Neural progenitor cell (in vitro differentiated cells): ENCODE results near the gene MBD4. TPM values are rescaled to one million over a fixed set of nuclear protein-coding genes. Genes with fewer than 3 reads are reported as not detected.
A peak's percentile ranks its signal among the peaks of the same experiment; 100 is the strongest.

ENCODE experiments used
- DNase-seq: peaks from one replicate; pipeline ENCODE4 v3.0.0-alpha.2; 2016; ENCODE audit warnings: low spot score
- H2AFZ ChIP-seq: fragments of 200-600 bp; sonication (generic); replicated peaks from 2 replicates; pipeline ENCODE4 v1.6.1; 2016; ENCODE audit warnings: antibody characterized with exemption
- H3F3A ChIP-seq: fragments of 200-600 bp; sonication (generic); 2 replicates; pipeline ENCODE4 v1.6.1; 2016; ENCODE audit warnings: antibody characterized with exemption, low read depth
- H3K27ac ChIP-seq: fragments of 200-600 bp; sonication (generic); 2 replicates; pipeline ENCODE4 v1.5.1; 2016; ENCODE audit warnings: mild to moderate bottlenecking
- H3K27me3 ChIP-seq: fragments of 200-600 bp; sonication (generic); 2 replicates; pipeline ENCODE4 v1.6.1; 2016; ENCODE audit warnings: mild to moderate bottlenecking, moderate library complexity
- H3K36me3 ChIP-seq: fragments of 200-600 bp; sonication (generic); 2 replicates; pipeline ENCODE4 v1.5.1; 2016
- H3K4me1 ChIP-seq: fragments of 200-600 bp; sonication (generic); 2 replicates; pipeline ENCODE4 v1.6.1; 2016; ENCODE audit warnings: mixed run types
- H3K4me2 ChIP-seq: fragments of 200-600 bp; sonication (generic); 2 replicates; pipeline ENCODE4 v1.6.1; 2016
- H3K4me3 ChIP-seq: fragments of 200-600 bp; sonication (generic); 2 replicates; pipeline ENCODE4 v1.5.1; 2016
- H3K79me2 ChIP-seq: fragments of 200-600 bp; sonication (generic); 2 replicates; pipeline ENCODE4 v1.6.1; 2016; ENCODE audit warnings: low read depth
- H3K9ac ChIP-seq: fragments of 200-600 bp; sonication (generic); 2 replicates; pipeline ENCODE4 v1.6.1; 2016
- H3K9me3 ChIP-seq: fragments of 200-600 bp; sonication (generic); 2 replicates; pipeline ENCODE4 v1.5.1; 2016; ENCODE audit warnings: low read depth
- H4K20me1 ChIP-seq: fragments of 200-600 bp; sonication (generic); 2 replicates; pipeline ENCODE4 v1.6.1; 2016; ENCODE audit warnings: low read depth
- H3K27ac Mint-ChIP-seq: 3 replicates; pipeline ENCODE4 v1.8.0; 2021; ENCODE audit warnings: mixed read lengths
- H3K27me3 Mint-ChIP-seq: 2 replicates; pipeline ENCODE4 v1.8.0; 2022; ENCODE audit warnings: low read depth, mild to moderate bottlenecking, inconsistent platforms, moderate library complexity, mixed read lengths; ENCODE audit not compliant: insufficient read depth
- H3K36me3 Mint-ChIP-seq: 3 replicates; pipeline ENCODE4 v1.8.0; 2021; ENCODE audit warnings: mixed read lengths
- H3K4me1 Mint-ChIP-seq: 3 replicates; pipeline ENCODE4 v1.8.0; 2021; ENCODE audit warnings: mixed read lengths
- H3K4me3 Mint-ChIP-seq: 3 replicates; pipeline ENCODE4 v1.8.0; 2021; ENCODE audit warnings: mild to moderate bottlenecking, moderate library complexity, mixed read lengths
- H3K9me3 Mint-ChIP-seq: 3 replicates; pipeline ENCODE4 v1.8.0; 2020; ENCODE audit warnings: mixed read lengths
- CTCF ChIP-seq: fragments of 200-600 bp; sonication (generic); IDR thresholded peaks from 2 replicates; pipeline ENCODE4 v1.5.1; 2017; ENCODE audit warnings: antibody characterized with exemption, mild to moderate bottlenecking
- EZH2 ChIP-seq: fragments of 200-600 bp; sonication (generic); IDR thresholded peaks from 2 replicates; pipeline ENCODE4 v1.6.1; 2017; ENCODE audit warnings: antibody characterized with exemption, mild to moderate bottlenecking, moderate library complexity
- EZH2phosphoT487 ChIP-seq: fragments of 200-600 bp; sonication (generic); IDR thresholded peaks from 2 replicates; pipeline ENCODE4 v1.6.1; 2017; ENCODE audit warnings: antibody characterized with exemption
- total RNA-seq: library from RNA; depleted of rRNA; stranded (reverse); fragments of >200 nt; gene quantifications from 2 replicates; pipeline ENCODE4 v1.2.3, GENCODE V29; 2015; ENCODE audit warnings: low replicate concordance

Gene MBD4
- total RNA-seq, 1 donor from 2014 or later = 46.3 TPM

GRCh38 chr3:129402210-129402609 lies 37.5 kb downstream of the MBD4 start:
- H3K9me3 ChIP-seq = no peaks in the 10 kb centered on the region
- peaks cover 21% of the 10 kb centered on the region for H3K79me2 ChIP-seq
- Mint-ChIP-seq H3K27ac (no peak overlapping the region), H3K27me3 (no peaks in the 10 kb centered on the region), H3K4me1 (peaks cover 16% of the 10 kb centered on the region), H3K4me3 (no peak overlapping the region), H3K9me3 (no peaks in the 10 kb centered on the region), H3K36me3 (no peaks in the 10 kb centered on the region)
- no peaks in the 10 kb centered on the region for H3F3A ChIP-seq
- no peaks in the 10 kb centered on the region for H3K27me3 ChIP-seq
- no peaks in the 10 kb centered on the region for H3K36me3 ChIP-seq
- no peak overlapping the region for H2AFZ ChIP-seq
- peaks cover 19% of the 10 kb centered on the region for H4K20me1 ChIP-seq
- no peak for TF ChIP-seq EZH2phosphoT487
- TF ChIP-seq CTCF = no peak
- no peak for TF ChIP-seq EZH2
- H3K9ac ChIP-seq = no peak overlapping the region
- no peak overlapping the region for H3K4me2 ChIP-seq
- H3K4me1 ChIP-seq = peaks cover 6% of the 10 kb centered on the region
- no peak overlapping the region for H3K4me3 ChIP-seq
- H3K27ac ChIP-seq = no peak overlapping the region
- DNase-seq = no peak

- H3K4me3 ChIP-seq = peak overlapping the region; percentile 97
- H3K4me3 Mint-ChIP-seq = peak overlapping the region; percentile 93
- H3K27ac ChIP-seq = no peak overlapping the region
- no peak for DNase-seq
- no peaks in the 10 kb centered on the region for H3K36me3 ChIP-seq
- H3K27ac Mint-ChIP-seq = peak overlapping the region; percentile 100
- H3K27me3 Mint-ChIP-seq = no peaks in the 10 kb centered on the region
- no peak for TF ChIP-seq CTCF
- no peak for TF ChIP-seq EZH2phosphoT487
- no peak for TF ChIP-seq EZH2
- no peaks in the 10 kb centered on the region for H3K9me3 ChIP-seq
- peaks cover 24% of the 10 kb centered on the region for H4K20me1 ChIP-seq
- H3F3A ChIP-seq = no peaks in the 10 kb centered on the region
- H3K36me3 Mint-ChIP-seq = no peaks in the 10 kb centered on the region
- peak overlapping the region; percentile 99 for H2AFZ ChIP-seq
- H3K4me1 Mint-ChIP-seq = peaks cover 20% of the 10 kb centered on the region
- no peak overlapping the region for H3K9ac ChIP-seq
- peaks cover 43% of the 10 kb centered on the region for H3K79me2 ChIP-seq
- peaks cover 6% of the 10 kb centered on the region for H3K4me1 ChIP-seq
- H3K27me3 ChIP-seq = no peaks in the 10 kb centered on the region
- H3K4me2 ChIP-seq = peak overlapping the region; percentile 89
- no peaks in the 10 kb centered on the region for H3K9me3 Mint-ChIP-seq
These were observed 39.8 kb downstream of the MBD4 start for GRCh38 chr3:129399895-129400357.

DNA sequence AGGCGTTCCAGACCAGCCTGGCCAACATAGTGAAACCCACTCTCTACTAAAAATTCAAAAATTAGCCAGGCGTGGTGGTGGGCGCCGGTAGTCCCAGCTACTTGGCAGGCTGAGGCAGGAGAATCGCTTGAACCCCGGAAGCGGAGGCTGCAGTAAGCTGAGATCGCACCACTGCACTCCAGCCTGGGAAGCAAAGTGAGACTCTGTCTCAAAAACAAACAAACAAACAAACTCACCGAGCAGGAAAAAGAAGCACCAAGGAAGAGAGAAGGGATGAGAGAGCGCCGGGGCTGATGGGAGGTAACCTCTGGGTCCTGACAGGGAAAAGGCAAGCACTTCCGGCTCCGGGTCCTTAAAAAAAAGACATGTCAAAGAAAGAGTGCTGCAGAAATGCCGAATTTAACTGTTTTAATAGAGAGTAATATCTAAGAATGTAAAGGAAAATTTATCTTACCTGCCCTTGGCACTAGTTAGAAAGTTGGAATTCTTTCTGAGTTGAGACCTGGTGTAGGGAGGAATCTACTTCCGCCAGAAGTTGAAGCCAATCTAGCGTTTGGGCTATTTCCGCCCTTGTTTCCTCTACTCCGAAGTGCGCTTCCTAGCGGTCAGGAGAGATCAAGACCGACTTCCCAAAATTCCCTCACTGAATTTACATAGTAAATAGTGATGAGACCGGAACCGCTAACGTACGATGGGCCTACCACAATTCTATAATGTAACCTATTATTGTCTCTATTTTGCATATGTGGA lies 40.4 kb downstream of the MBD4 start:
- H2AFZ ChIP-seq = peak overlapping the region; percentile 99
- peaks cover 24% of the 10 kb centered on the region for H4K20me1 ChIP-seq
- peak overlapping the region; percentile 93 for H3K4me3 Mint-ChIP-seq
- H3K4me1 Mint-ChIP-seq = peaks cover 24% of the 10 kb centered on the region
- peak overlapping the region; percentile 81 for H3K27ac ChIP-seq
- H3K9me3 Mint-ChIP-seq = no peaks in the 10 kb centered on the region
- H3K36me3 ChIP-seq = no peaks in the 10 kb centered on the region
- H3K9ac ChIP-seq = peak overlapping the region; percentile 91
- H3K79me2 ChIP-seq = peaks cover 43% of the 10 kb centered on the region
- peaks cover 3% of the 10 kb centered on the region for H3K36me3 Mint-ChIP-seq
- peak; percentile 88 for TF ChIP-seq CTCF
- no peak for TF ChIP-seq EZH2
- H3K4me3 ChIP-seq = peak overlapping the region; percentile 97
- peak overlapping the region; percentile 100 for H3K27ac Mint-ChIP-seq
- H3K27me3 ChIP-seq = no peaks in the 10 kb centered on the region
- H3F3A ChIP-seq = no peaks in the 10 kb centered on the region
- DNase-seq = peak; percentile 95
- H3K27me3 Mint-ChIP-seq = no peaks in the 10 kb centered on the region
- H3K4me1 ChIP-seq = peaks cover 6% of the 10 kb centered on the region
- peak overlapping the region; percentile 89 for H3K4me2 ChIP-seq
- H3K9me3 ChIP-seq = no peaks in the 10 kb centered on the region
